GM23338 (cell line): ENCODE data around the gene FASTKD3. TPM values are rescaled to one million over a fixed set of nuclear protein-coding genes. Genes with fewer than 3 reads are reported as not detected.

ENCODE experiments used
- ATAC-seq: fragments of 200-7000 bp; cut with Tn5 transposase; 3 replicates; pipeline ENCODE4 v1.9.1; 2020
- DNase-seq: peaks from one replicate; pipeline ENCODE4 v3.0.0-alpha.2; 2015; ENCODE audit warnings: low spot score
- H2AFZ ChIP-seq: fragments of 200-600 bp; sonication (generic); 2 replicates; pipeline ENCODE4 v1.8.0; 2016; ENCODE audit warnings: antibody characterized with exemption, mild to moderate bottlenecking, moderate library complexity
- H3F3A ChIP-seq: fragments of 200-600 bp; sonication (generic); replicated peaks from 2 replicates; pipeline ENCODE4 v1.8.0; 2017; ENCODE audit warnings: antibody characterized with exemption, mixed run types, low read depth
- H3K27ac ChIP-seq: fragments of 200-600 bp; sonication (generic); 2 replicates; pipeline ENCODE4 v1.6.1; 2016; ENCODE audit warnings: low read depth
- H3K27me3 ChIP-seq: fragments of 200-600 bp; sonication (generic); 2 replicates; pipeline ENCODE4 v1.8.0; 2016; ENCODE audit warnings: mild to moderate bottlenecking, mixed run types, moderate library complexity; ENCODE audit not compliant: insufficient read depth
- H3K36me3 ChIP-seq: fragments of 200-600 bp; sonication (generic); 2 replicates; pipeline ENCODE4 v1.8.0; 2016; ENCODE audit warnings: mild to moderate bottlenecking; ENCODE audit not compliant: insufficient read depth
- H3K4me1 ChIP-seq: fragments of 200-600 bp; sonication (generic); 2 replicates; pipeline ENCODE4 v1.8.0; 2016; ENCODE audit warnings: mild to moderate bottlenecking, moderate library complexity; ENCODE audit not compliant: insufficient read depth
- H3K4me2 ChIP-seq: fragments of 200-600 bp; sonication (generic); 2 replicates; pipeline ENCODE4 v1.7.1; 2017; ENCODE audit warnings: mixed run types
- H3K4me3 ChIP-seq: fragments of 200-600 bp; sonication (generic); 2 replicates; pipeline ENCODE4 v1.6.1; 2016; ENCODE audit warnings: mixed run types
- H3K79me2 ChIP-seq: fragments of 200-600 bp; sonication (generic); replicated peaks from 2 replicates; pipeline ENCODE4 v1.8.0; 2017; ENCODE audit warnings: mild to moderate bottlenecking; ENCODE audit not compliant: insufficient read depth
- H3K9me2 ChIP-seq: fragments of 200-600 bp; sonication (generic); 2 replicates; pipeline ENCODE4 v1.8.0; 2017; ENCODE audit not compliant: insufficient read depth
- H4K20me1 ChIP-seq: fragments of 200-600 bp; sonication (generic); replicated peaks from 2 replicates; pipeline ENCODE4 v1.8.0; 2017; ENCODE audit warnings: mild to moderate bottlenecking; ENCODE audit not compliant: insufficient read depth
- H3K27ac Mint-ChIP-seq: 2 replicates; pipeline ENCODE4 v1.8.0; 2020; ENCODE audit warnings: inconsistent platforms, mild to moderate bottlenecking, moderate library complexity, mixed read lengths
- H3K27me3 Mint-ChIP-seq: 3 replicates; pipeline ENCODE4 v1.8.0; 2022; ENCODE audit warnings: low read depth, mild to moderate bottlenecking, moderate library complexity, mixed read lengths, inconsistent platforms; ENCODE audit not compliant: insufficient read depth, poor library complexity
- H3K36me3 Mint-ChIP-seq: 3 replicates; pipeline ENCODE4 v1.8.0; 2021; ENCODE audit warnings: low read depth, mild to moderate bottlenecking, inconsistent platforms, moderate library complexity, mixed read lengths
- H3K4me1 Mint-ChIP-seq: 3 replicates; pipeline ENCODE4 v1.8.0; 2020; ENCODE audit warnings: mild to moderate bottlenecking, inconsistent platforms, mixed read lengths
- H3K4me3 Mint-ChIP-seq: 3 replicates; pipeline ENCODE4 v1.8.0; 2021; ENCODE audit warnings: moderate library complexity, mild to moderate bottlenecking, inconsistent platforms, mixed read lengths
- H3K9me3 Mint-ChIP-seq: 3 replicates; pipeline ENCODE4 v1.8.0; 2020; ENCODE audit warnings: moderate library complexity, mild to moderate bottlenecking, inconsistent platforms, mixed read lengths
- EZH2 ChIP-seq: fragments of 200-600 bp; sonication (generic); IDR thresholded peaks from one replicate; pipeline ENCODE4 v1.8.0; 2017; ENCODE audit warnings: antibody characterized with exemption, mild to moderate bottlenecking, low read depth; ENCODE audit not compliant: unreplicated experiment
- EZH2phosphoT487 ChIP-seq: fragments of 200-600 bp; sonication (generic); IDR thresholded peaks from one replicate; pipeline ENCODE4 v1.8.1; 2018; ENCODE audit warnings: antibody characterized with exemption; ENCODE audit not compliant: unreplicated experiment
- JUNB ChIP-seq: IDR thresholded peaks from one replicate; pipeline ENCODE4 v1.6.1; 2016; ENCODE audit warnings: antibody characterized with exemption; ENCODE audit not compliant: unreplicated experiment
- NANOG ChIP-seq: IDR thresholded peaks from 2 replicates; pipeline ENCODE4 v1.6.1; 2016; ENCODE audit warnings: antibody characterized with exemption, borderline replicate concordance
- POLR2AphosphoS5 ChIP-seq: IDR thresholded peaks from 2 replicates; pipeline ENCODE4 v1.6.1; 2016; ENCODE audit warnings: antibody characterized with exemption, low read depth
- ZNF114 ChIP-seq: fragments of 250-450 bp; sonication (Bioruptor Pico); IDR thresholded peaks from 2 replicates; pipeline ENCODE4 v1.5.0; 2020; ENCODE audit warnings: mild to moderate bottlenecking, moderate library complexity
- ZNF331 ChIP-seq: fragments of 250-450 bp; sonication (Bioruptor Pico); IDR thresholded peaks from 2 replicates; pipeline ENCODE4 v1.5.0; 2020; ENCODE audit warnings: low read depth, mild to moderate bottlenecking, moderate library complexity
- polyA plus RNA-seq: library from polyadenylated mRNA; unstranded; fragments of >200 nt; fragmentation: Nextera tagmentation; extraction: Ambion mirVana; gene quantifications from 2 replicates; pipeline ENCODE4 v1.2.1, GENCODE V29; 2016
- total RNA-seq: library from RNA; depleted of rRNA; stranded (reverse); fragments of >200 nt; shearing (Covaris generic); gene quantifications from 2 replicates; pipeline ENCODE4 v1.2.3, GENCODE V29; 2014
- TF ChIP-seq, protein P1 (sequence below): fragments of 250-450 bp; sonication (Bioruptor Pico); IDR thresholded peaks from 2 replicates; pipeline ENCODE4 v1.5.0; 2020; ENCODE audit warnings: mild to moderate bottlenecking, moderate library complexity
- TF ChIP-seq, protein P2 (sequence below), 2 experiments: fragments of 200-600 bp in 1 of 2; sonication (generic) in 1 of 2; conservative IDR thresholded peaks; 2 replicates each; pipeline versions ENCODE4 v1.5.1 to v1.6.1; 2016 to 2017; ENCODE audit warnings: antibody characterized with exemption in 2 of 2, low read depth in 2 of 2, mild to moderate bottlenecking in 2 of 2, moderate library complexity in 1 of 2

Gene FASTKD3
- total and polyA plus RNA-seq, 2 experiments from 2014 or later, result 10.8 to 13.5 TPM

DNA sequence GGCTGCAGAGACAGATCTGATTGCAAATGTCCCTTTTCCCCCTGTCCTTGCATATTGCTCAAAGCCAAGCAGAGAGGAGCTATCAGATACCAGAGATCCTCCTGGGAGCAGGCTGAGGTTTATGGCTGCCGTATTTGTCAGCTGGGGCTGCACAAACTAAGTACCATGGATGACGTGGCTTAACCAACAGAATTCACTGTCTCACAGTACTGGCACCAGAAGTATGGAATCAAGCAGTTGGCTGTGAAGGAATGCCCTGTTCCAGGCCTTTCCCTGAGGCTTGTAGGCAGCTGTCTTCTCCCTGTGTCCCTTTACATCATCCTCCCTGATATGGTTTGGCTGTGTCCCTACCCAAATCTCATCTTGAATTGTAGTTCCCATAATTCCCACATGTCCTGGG lies 20.5 kb downstream of the FASTKD3 start (continued):
- TF ChIP-seq, protein P1, sequence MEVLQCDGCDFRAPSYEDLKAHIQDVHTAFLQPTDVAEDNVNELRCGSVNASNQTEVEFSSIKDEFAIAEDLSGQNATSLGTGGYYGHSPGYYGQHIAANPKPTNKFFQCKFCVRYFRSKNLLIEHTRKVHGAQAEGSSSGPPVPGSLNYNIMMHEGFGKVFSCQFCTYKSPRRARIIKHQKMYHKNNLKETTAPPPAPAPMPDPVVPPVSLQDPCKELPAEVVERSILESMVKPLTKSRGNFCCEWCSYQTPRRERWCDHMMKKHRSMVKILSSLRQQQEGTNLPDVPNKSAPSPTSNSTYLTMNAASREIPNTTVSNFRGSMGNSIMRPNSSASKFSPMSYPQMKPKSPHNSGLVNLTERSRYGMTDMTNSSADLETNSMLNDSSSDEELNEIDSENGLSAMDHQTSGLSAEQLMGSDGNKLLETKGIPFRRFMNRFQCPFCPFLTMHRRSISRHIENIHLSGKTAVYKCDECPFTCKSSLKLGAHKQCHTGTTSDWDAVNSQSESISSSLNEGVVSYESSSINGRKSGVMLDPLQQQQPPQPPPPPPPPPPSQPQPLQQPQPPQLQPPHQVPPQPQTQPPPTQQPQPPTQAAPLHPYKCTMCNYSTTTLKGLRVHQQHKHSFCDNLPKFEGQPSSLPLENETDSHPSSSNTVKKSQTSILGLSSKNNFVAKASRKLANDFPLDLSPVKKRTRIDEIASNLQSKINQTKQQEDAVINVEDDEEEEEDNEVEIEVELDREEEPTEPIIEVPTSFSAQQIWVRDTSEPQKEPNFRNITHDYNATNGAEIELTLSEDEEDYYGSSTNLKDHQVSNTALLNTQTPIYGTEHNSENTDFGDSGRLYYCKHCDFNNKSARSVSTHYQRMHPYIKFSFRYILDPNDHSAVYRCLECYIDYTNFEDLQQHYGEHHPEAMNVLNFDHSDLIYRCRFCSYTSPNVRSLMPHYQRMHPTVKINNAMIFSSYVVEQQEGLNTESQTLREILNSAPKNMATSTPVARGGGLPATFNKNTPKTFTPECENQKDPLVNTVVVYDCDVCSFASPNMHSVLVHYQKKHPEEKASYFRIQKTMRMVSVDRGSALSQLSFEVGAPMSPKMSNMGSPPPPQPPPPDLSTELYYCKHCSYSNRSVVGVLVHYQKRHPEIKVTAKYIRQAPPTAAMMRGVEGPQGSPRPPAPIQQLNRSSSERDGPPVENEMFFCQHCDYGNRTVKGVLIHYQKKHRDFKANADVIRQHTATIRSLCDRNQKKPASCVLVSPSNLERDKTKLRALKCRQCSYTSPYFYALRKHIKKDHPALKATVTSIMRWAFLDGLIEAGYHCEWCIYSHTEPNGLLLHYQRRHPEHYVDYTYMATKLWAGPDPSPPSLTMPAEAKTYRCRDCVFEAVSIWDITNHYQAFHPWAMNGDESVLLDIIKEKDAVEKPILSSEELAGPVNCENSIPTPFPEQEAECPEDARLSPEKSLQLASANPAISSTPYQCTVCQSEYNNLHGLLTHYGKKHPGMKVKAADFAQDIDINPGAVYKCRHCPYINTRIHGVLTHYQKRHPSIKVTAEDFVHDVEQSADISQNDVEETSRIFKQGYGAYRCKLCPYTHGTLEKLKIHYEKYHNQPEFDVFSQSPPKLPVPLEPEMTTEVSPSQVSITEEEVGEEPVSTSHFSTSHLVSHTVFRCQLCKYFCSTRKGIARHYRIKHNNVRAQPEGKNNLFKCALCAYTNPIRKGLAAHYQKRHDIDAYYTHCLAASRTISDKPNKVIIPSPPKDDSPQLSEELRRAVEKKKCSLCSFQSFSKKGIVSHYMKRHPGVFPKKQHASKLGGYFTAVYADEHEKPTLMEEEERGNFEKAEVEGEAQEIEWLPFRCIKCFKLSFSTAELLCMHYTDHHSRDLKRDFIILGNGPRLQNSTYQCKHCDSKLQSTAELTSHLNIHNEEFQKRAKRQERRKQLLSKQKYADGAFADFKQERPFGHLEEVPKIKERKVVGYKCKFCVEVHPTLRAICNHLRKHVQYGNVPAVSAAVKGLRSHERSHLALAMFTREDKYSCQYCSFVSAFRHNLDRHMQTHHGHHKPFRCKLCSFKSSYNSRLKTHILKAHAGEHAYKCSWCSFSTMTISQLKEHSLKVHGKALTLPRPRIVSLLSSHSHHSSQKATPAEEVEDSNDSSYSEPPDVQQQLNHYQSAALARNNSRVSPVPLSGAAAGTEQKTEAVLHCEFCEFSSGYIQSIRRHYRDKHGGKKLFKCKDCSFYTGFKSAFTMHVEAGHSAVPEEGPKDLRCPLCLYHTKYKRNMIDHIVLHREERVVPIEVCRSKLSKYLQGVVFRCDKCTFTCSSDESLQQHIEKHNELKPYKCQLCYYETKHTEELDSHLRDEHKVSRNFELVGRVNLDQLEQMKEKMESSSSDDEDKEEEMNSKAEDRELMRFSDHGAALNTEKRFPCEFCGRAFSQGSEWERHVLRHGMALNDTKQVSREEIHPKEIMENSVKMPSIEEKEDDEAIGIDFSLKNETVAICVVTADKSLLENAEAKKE (CRISPR knock-in tag), result no peak
- TF ChIP-seq ZNF114 (CRISPR knock-in tag), result no peak
- no peak for TF ChIP-seq POLR2AphosphoS5
- TF ChIP-seq EZH2, result no peak
- TF ChIP-seq JUNB, result no peak

DNA sequence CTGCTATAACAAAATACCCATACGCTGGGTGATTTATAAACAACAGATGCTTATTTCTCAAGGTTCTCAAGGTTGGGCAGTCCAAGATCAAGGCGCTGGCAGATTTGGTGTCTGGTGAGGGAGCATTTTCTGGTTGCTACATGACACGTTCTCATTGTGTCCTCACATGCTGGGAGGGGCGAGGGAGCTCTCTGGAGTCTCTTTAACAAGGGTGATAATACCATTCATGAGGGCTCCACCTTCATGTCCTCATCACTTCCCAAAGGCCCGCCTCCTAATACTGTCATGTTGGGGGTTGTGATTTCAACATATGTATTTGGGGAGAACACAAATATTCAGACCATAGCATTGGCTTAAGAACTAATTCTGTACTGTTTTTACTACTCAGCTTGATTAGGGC lies 22.5 kb downstream of the FASTKD3 start:
- Mint-ChIP-seq H3K9me3 (no peaks in the 10 kb centered on the region), H3K36me3 (no peaks in the 10 kb centered on the region), H3K4me1 (peaks cover 6% of the 10 kb centered on the region; the same call in 1 of the 3 replicates), H3K27me3 (peaks cover 10% of the 10 kb centered on the region), H3K27ac (no peak overlapping the region), H3K4me3 (no peak overlapping the region)
- ATAC-seq (no peak), DNase-seq (no peak)
- no peak overlapping the region for H3K4me3 ChIP-seq
- no peak overlapping the region for H3K4me2 ChIP-seq
- peaks cover 9% of the 10 kb centered on the region; the same call in 1 of the 2 replicates for H3K4me1 ChIP-seq
- no peaks in the 10 kb centered on the region for H4K20me1 ChIP-seq
- 0 out of 2 replicates have a peak, but pooled peaks cover under 1% of the 10 kb centered on the region for H3F3A ChIP-seq
- no peaks in the 10 kb centered on the region for H3K79me2 ChIP-seq
- H3K36me3 ChIP-seq, result no peaks in the 10 kb centered on the region
- peaks cover 18% of the 10 kb centered on the region for H3K27me3 ChIP-seq
- H3K27ac ChIP-seq, result no peak overlapping the region
- H2AFZ ChIP-seq, result no peak overlapping the region
- no peaks in the 10 kb centered on the region for H3K9me2 ChIP-seq
- TF ChIP-seq, protein P2, sequence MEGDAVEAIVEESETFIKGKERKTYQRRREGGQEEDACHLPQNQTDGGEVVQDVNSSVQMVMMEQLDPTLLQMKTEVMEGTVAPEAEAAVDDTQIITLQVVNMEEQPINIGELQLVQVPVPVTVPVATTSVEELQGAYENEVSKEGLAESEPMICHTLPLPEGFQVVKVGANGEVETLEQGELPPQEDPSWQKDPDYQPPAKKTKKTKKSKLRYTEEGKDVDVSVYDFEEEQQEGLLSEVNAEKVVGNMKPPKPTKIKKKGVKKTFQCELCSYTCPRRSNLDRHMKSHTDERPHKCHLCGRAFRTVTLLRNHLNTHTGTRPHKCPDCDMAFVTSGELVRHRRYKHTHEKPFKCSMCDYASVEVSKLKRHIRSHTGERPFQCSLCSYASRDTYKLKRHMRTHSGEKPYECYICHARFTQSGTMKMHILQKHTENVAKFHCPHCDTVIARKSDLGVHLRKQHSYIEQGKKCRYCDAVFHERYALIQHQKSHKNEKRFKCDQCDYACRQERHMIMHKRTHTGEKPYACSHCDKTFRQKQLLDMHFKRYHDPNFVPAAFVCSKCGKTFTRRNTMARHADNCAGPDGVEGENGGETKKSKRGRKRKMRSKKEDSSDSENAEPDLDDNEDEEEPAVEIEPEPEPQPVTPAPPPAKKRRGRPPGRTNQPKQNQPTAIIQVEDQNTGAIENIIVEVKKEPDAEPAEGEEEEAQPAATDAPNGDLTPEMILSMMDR (conservative IDR thresholded peaks at IDR 0.05; ENCODE audit: low read depth in 2 of 2), result no peak
- TF ChIP-seq, protein P1 (CRISPR knock-in tag), result no peak
- TF ChIP-seq NANOG, result no peak
- no peak for TF ChIP-seq EZH2phosphoT487
- no peak for TF ChIP-seq ZNF331 (CRISPR knock-in tag)
